Panc1 (cell line): ENCODE measurements around the gene PRELID3B. TPM values are rescaled to one million over a fixed set of nuclear protein-coding genes. Genes with fewer than 3 reads are reported as not detected.

ENCODE experiments used
- ATAC-seq: fragments of 200-7000 bp; cut with Tn5 transposase; 2 replicates; pipeline ENCODE4 v1.9.1; 2020; ENCODE audit warnings: mild to moderate bottlenecking, moderate library complexity
- BruUV-seq: library from RNA; stranded (reverse); fragments of 400-500 nt; replicated peaks from 2 replicates; lab custom pipeline; 2021; lab: Mats Ljungman, UMichigan
- CTCF ChIA-PET: fragments of 300-600 bp; sonication (Branson Sonifier 250); formaldehyde crosslinking; loops from one replicate; lab custom pipeline; 2022; ENCODE audit warnings: antibody characterized with exemption; lab: Charles Lee
- POLR2A ChIA-PET: fragments of 300-600 bp; sonication (Branson Sonifier 250); formaldehyde crosslinking; loops from one replicate; lab custom pipeline; 2022; ENCODE audit warnings: antibody characterized with exemption; lab: Charles Lee
- DNase-seq: peaks from one replicate; pipeline ENCODE4 v3.0.0-alpha.2; 2010; ENCODE audit warnings: low read depth, low spot score
- H3K27ac ChIP-seq: 2 replicates; pipeline ENCODE4 v1.5.1; 2011; ENCODE audit warnings: mild to moderate bottlenecking, low read length, inconsistent platforms
- H3K27me3 ChIP-seq: fragments of 200-500 bp; sonication (Bioruptor generic); 2 replicates; pipeline ENCODE4 v1.6.0; 2014; ENCODE audit warnings: low read length, inconsistent platforms; ENCODE audit not compliant: control insufficient read depth, insufficient read depth
- H3K36me3 ChIP-seq: fragments of 200-500 bp; sonication (Bioruptor generic); 2 replicates; pipeline ENCODE4 v1.5.1; 2014; ENCODE audit warnings: inconsistent platforms, mild to moderate bottlenecking, low read length, moderate library complexity; ENCODE audit not compliant: control insufficient read depth, insufficient read depth
- H3K4me1 ChIP-seq: 2 replicates; pipeline ENCODE4 v1.5.1; 2011; ENCODE audit warnings: inconsistent platforms, mild to moderate bottlenecking, low read length, moderate library complexity; ENCODE audit not compliant: control insufficient read depth, insufficient read depth
- H3K4me3 ChIP-seq, 2 experiments: 2 replicates each; pipeline ENCODE4 v1.5.1; 2011 to 2012; ENCODE audit warnings: low read depth in 2 of 2, low read length in 2 of 2, mild to moderate bottlenecking in 2 of 2, inconsistent platforms in 1 of 2, moderate library complexity in 1 of 2
- H3K9me3 ChIP-seq: fragments of 200-500 bp; sonication (Bioruptor generic); 2 replicates; pipeline ENCODE4 v1.5.1; 2014; ENCODE audit warnings: low read depth, mild to moderate bottlenecking, inconsistent platforms, low read length, moderate library complexity; ENCODE audit not compliant: control insufficient read depth, insufficient read depth
- CTCF ChIP-seq: fragments of 450-650 bp; IDR thresholded peaks from 2 replicates; pipeline ENCODE4 v1.5.1; 2017; ENCODE audit warnings: mild to moderate bottlenecking
- POLR2AphosphoS5 ChIP-seq: IDR thresholded peaks from 2 replicates; pipeline ENCODE4 v1.6.1; 2012; ENCODE audit warnings: mild to moderate bottlenecking, low read depth, low read length, moderate library complexity
- SIN3A ChIP-seq: IDR thresholded peaks from 2 replicates; pipeline ENCODE4 v1.6.1; 2012; ENCODE audit warnings: low read depth, mild to moderate bottlenecking, low read length, moderate library complexity, borderline replicate concordance; ENCODE audit not compliant: insufficient read depth
- TCF7L2 ChIP-seq: IDR thresholded peaks from 2 replicates; pipeline ENCODE4 v1.6.1; 2011; ENCODE audit warnings: mild to moderate bottlenecking, low read depth, low read length, inconsistent platforms
- in situ Hi-C: cut with HindIII; loops from 2 replicates; pipeline ENCODE4 v1.10.0; 2016; ENCODE audit warnings: low sequenced_read_pairs, low pct_unique_long_range_greater_than_20kb
- intact Hi-C: fragments of 100-400 bp; cut with micrococcal nuclease; formaldehyde crosslinking; loops from one replicate; pipeline ENCODE4 v1.10.0; 2022; ENCODE audit not compliant: unreplicated experiment
- total RNA-seq: library from RNA; stranded (reverse); gene quantifications from one replicate; pipeline ENCODE4 v1.2.1, GENCODE V29; 2021; ENCODE audit not compliant: unreplicated experiment
- TF ChIP-seq, protein P1 (sequence below), 2 experiments: IDR thresholded peaks; 2 replicates each; pipeline ENCODE4 v1.6.1; 2011 to 2012; ENCODE audit warnings: low read depth in 2 of 2, control low read depth in 1 of 2, low read length in 1 of 2, mild to moderate bottlenecking in 1 of 2, moderate library complexity in 1 of 2; ENCODE audit not compliant: insufficient read depth in 1 of 2

Gene PRELID3B
- total RNA-seq, 1 experiment from 2014 or later: 131 TPM

- no peaks in the 10 kb centered on the region for H3K9me3 ChIP-seq
- peaks cover 10% of the 10 kb centered on the region; the same call in 1 of the 2 replicates for H3K4me1 ChIP-seq
- no peak for TF ChIP-seq CTCF
- no peak for TF ChIP-seq POLR2AphosphoS5
- no peak for TF ChIP-seq TCF7L2
- TF ChIP-seq, protein P1, sequence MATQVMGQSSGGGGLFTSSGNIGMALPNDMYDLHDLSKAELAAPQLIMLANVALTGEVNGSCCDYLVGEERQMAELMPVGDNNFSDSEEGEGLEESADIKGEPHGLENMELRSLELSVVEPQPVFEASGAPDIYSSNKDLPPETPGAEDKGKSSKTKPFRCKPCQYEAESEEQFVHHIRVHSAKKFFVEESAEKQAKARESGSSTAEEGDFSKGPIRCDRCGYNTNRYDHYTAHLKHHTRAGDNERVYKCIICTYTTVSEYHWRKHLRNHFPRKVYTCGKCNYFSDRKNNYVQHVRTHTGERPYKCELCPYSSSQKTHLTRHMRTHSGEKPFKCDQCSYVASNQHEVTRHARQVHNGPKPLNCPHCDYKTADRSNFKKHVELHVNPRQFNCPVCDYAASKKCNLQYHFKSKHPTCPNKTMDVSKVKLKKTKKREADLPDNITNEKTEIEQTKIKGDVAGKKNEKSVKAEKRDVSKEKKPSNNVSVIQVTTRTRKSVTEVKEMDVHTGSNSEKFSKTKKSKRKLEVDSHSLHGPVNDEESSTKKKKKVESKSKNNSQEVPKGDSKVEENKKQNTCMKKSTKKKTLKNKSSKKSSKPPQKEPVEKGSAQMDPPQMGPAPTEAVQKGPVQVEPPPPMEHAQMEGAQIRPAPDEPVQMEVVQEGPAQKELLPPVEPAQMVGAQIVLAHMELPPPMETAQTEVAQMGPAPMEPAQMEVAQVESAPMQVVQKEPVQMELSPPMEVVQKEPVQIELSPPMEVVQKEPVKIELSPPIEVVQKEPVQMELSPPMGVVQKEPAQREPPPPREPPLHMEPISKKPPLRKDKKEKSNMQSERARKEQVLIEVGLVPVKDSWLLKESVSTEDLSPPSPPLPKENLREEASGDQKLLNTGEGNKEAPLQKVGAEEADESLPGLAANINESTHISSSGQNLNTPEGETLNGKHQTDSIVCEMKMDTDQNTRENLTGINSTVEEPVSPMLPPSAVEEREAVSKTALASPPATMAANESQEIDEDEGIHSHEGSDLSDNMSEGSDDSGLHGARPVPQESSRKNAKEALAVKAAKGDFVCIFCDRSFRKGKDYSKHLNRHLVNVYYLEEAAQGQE (IDR thresholded peaks at IDR 0.05; ENCODE audit: insufficient read depth in 1 of 2, low read depth in 2 of 2, low read length in 1 of 2): no peak
- no peak for TF ChIP-seq SIN3A
- ChIA-PET POLR2A (no interaction called here), CTCF (no interaction called here)
- in situ Hi-C loops (no loop called here), intact Hi-C loops (loop anchor here (10.0 kb wide), 1 partner anchor 92 kb away; no protein-coding TSS in a partner anchor)
- H3K4me3 ChIP-seq: no peak overlapping the region
- ATAC-seq: no peak
- no peak overlapping the region for H3K27ac ChIP-seq
- H3K36me3 ChIP-seq: peaks cover 18% of the 10 kb centered on the region
- BruUV-seq: no TSS peak
- DNase-seq: no peak
- H3K27me3 ChIP-seq: no peaks in the 10 kb centered on the region
Observed at GRCh38 chr20:58986968-58987517, 55.5 kb downstream of the PRELID3B start.

- POLR2A ChIA-PET: no interaction called here
- no TSS peak for BruUV-seq
Observed at GRCh38 chr20:58986286-58986967, 56.2 kb downstream of the PRELID3B start.

More at GRCh38 chr20:58986286-58986967, 56.2 kb downstream of the PRELID3B start:
- ATAC-seq: no peak
- no peaks in the 10 kb centered on the region for H3K27me3 ChIP-seq
- intact Hi-C loops (loop anchor here (10.0 kb wide), 1 partner anchor 92 kb away; no protein-coding TSS in a partner anchor), in situ Hi-C loops (no loop called here)
- peaks cover 10% of the 10 kb centered on the region; the same call in 1 of the 2 replicates for H3K4me1 ChIP-seq
- H3K27ac ChIP-seq: no peak overlapping the region
- H3K4me3 ChIP-seq: no peak overlapping the region
- TF ChIP-seq SIN3A (no peak), CTCF (no peak), POLR2AphosphoS5 (no peak), TCF7L2 (no peak)
- TF ChIP-seq, protein P1 (IDR thresholded peaks at IDR 0.05; ENCODE audit: insufficient read depth in 1 of 2, low read depth in 2 of 2, low read length in 1 of 2): no peak
- H3K36me3 ChIP-seq: peaks cover 17% of the 10 kb centered on the region
- no peak for DNase-seq
- CTCF ChIA-PET: no interaction called here
- no peaks in the 10 kb centered on the region for H3K9me3 ChIP-seq
